Measurements from ENCODE around the gene TMEM82. TPM values are rescaled to one million over a fixed set of nuclear protein-coding genes. Genes with fewer than 3 reads are reported as not detected.
"Not testable (repeated sequence)": the region's sequence is repeated elsewhere in the genome, so short reads cannot be mapped to it uniquely, and the experiment has no call there.

TMEM82 gene
- not detected in 2 replicates for polyA plus RNA-seq (2011; rRNA removed)
- not detected in 2 replicates for polyA minus RNA-seq (2011; rRNA and poly(A)+ RNA removed)

GRCh38 chr1:15742339-15742801, at the start of gene TMEM82:
Gene TMEM82, plus strand, starts transcription at chr1:15742499. Its CDS starts 61 bp downstream, at chr1:15742560.
- H3K27me3 ChIP-seq (ENCODE audit: control insufficient read depth, insufficient read depth, low read length), result no peaks in the 10 kb centered on the region
- TF ChIP-seq CTCF (IDR thresholded peaks at IDR 0.05; ENCODE audit: low read depth, low read length), result no peak
- no peak within 1 kb of the TSS for H3K4me3 ChIP-seq (ENCODE audit: low read depth, low read length)
- H3K27ac ChIP-seq (ENCODE audit: low read depth, low read length), result no peak within 1 kb of the TSS
- no peak for DNase-seq (ENCODE audit: low read depth, low spot score)
- no peaks in the 10 kb centered on the region; the same call in 1 of the 2 replicates for H3K9me3 ChIP-seq (ENCODE audit: control insufficient read depth, insufficient read depth, low read length)
- CTCF ChIA-PET, result interaction anchor here (0.6 to 2.8 kb wide), 4 partner anchors 31 to 315 kb away, joined by 4 to 23 read pairs (median 4); no protein-coding TSS in a partner anchor
- POLR2A ChIA-PET, result no interaction called here

GRCh38 chr1:15693371-15693770, 48.9 kb upstream of the TMEM82 start:
- H3K27me3 ChIP-seq (ENCODE audit: control insufficient read depth, insufficient read depth, low read length), result no peaks in the 10 kb centered on the region
- TF ChIP-seq CTCF (IDR thresholded peaks at IDR 0.05; ENCODE audit: low read depth, low read length), result no peak
- H3K27ac ChIP-seq (ENCODE audit: low read depth, low read length), result no peak overlapping the region
- no peak overlapping the region for H3K4me3 ChIP-seq (ENCODE audit: low read depth, low read length)
- no peaks in the 10 kb centered on the region for H3K9me3 ChIP-seq (ENCODE audit: control insufficient read depth, insufficient read depth, low read length)
- DNase-seq (ENCODE audit: low read depth, low spot score), result no peak
- CTCF ChIA-PET, result no interaction called here
- POLR2A ChIA-PET, result interaction anchor here (0.7 kb wide), 1 partner anchor 9 kb away, joined by 4 read pairs; no protein-coding TSS in a partner anchor

- H3K27me3 ChIP-seq (ENCODE audit: control insufficient read depth, insufficient read depth, low read length), result no peaks in the 10 kb centered on the region
- ChIA-PET CTCF (interaction anchor here (0.5 to 0.9 kb wide), 2 partner anchors 11 to 43 kb away, joined by 3 to 7 read pairs; no protein-coding TSS in a partner anchor), POLR2A (no interaction called here)
- no peak for DNase-seq (ENCODE audit: low read depth, low spot score)
- no peak overlapping the region for H3K4me3 ChIP-seq (ENCODE audit: low read depth, low read length)
- TF ChIP-seq CTCF (IDR thresholded peaks at IDR 0.05; ENCODE audit: low read depth, low read length), result no peak
- no peaks in the 10 kb centered on the region for H3K9me3 ChIP-seq (ENCODE audit: control insufficient read depth, insufficient read depth, low read length)
- no peak overlapping the region for H3K27ac ChIP-seq (ENCODE audit: low read depth, low read length)
Measured at GRCh38 chr1:15696956-15697521, 45.3 kb upstream of the TMEM82 start.

- H3K9me3 ChIP-seq (ENCODE audit: control insufficient read depth, insufficient read depth, low read length), result no peaks in the 10 kb centered on the region
- H3K27me3 ChIP-seq (ENCODE audit: control insufficient read depth, insufficient read depth, low read length), result no peaks in the 10 kb centered on the region
- no peak overlapping the region for H3K27ac ChIP-seq (ENCODE audit: low read depth, low read length)
- no peak overlapping the region for H3K4me3 ChIP-seq (ENCODE audit: low read depth, low read length)
- CTCF ChIA-PET, result interaction anchor here (0.9 kb wide), 1 partner anchor 42 kb away, joined by 3 read pairs; no protein-coding TSS in a partner anchor
- no peak for TF ChIP-seq CTCF (IDR thresholded peaks at IDR 0.05; ENCODE audit: low read depth, low read length)
- POLR2A ChIA-PET, result no interaction called here
- no peak for DNase-seq (ENCODE audit: low read depth, low spot score)
Measured at GRCh38 chr1:15698201-15698600, 44.1 kb upstream of the TMEM82 start.

- H3K27ac ChIP-seq (ENCODE audit: low read depth, low read length); DNase-seq (ENCODE audit: low read depth, low spot score); H3K4me3 ChIP-seq (ENCODE audit: low read depth, low read length); H3K9me3 ChIP-seq (ENCODE audit: control insufficient read depth, insufficient read depth, low read length); H3K27me3 ChIP-seq (ENCODE audit: control insufficient read depth, insufficient read depth, low read length); CTCF ChIA-PET: not testable (repeated sequence)
- POLR2A ChIA-PET, result interaction anchor here (0.6 kb wide), 1 partner anchor 15 kb away, joined by 3 read pairs; no protein-coding TSS in a partner anchor
Measured at GRCh38 chr1:15699321-15699720, 43.0 kb upstream of the TMEM82 start.

All from AG04450 (cell line).